Natural killer cell (primary cell): ENCODE data around the gene TMEM53. TPM values are rescaled to one million over a fixed set of nuclear protein-coding genes. Genes with fewer than 3 reads are reported as not detected.

Experiments used
- ATAC-seq, 3 donors: fragments of 150-1000 bp in 2 of 3; fragments of 200-7000 bp in 1 of 3; cut with Tn5 transposase; 1 replicate in 1 of 3; 2 replicates in 2 of 3; pipeline ENCODE4 v1.10.0; 2021; ENCODE audit warnings: mild to moderate bottlenecking in 2 of 3, moderate library complexity in 2 of 3
- DNase-seq, 2 donors: peaks; one replicate each; pipeline versions ENCODE4 v3.0.0 to v3.0.0-alpha.2; 2013 to 2021; ENCODE audit warnings: mixed read lengths in 1 of 2
- H3K27ac ChIP-seq: one replicate; pipeline ENCODE4 v1.5.1; 2013; ENCODE audit warnings: mild to moderate bottlenecking, low read length
- H3K27me3 ChIP-seq: one replicate; pipeline ENCODE4 v1.6.1; 2013; ENCODE audit warnings: low read length; ENCODE audit not compliant: control insufficient read depth, insufficient read depth
- H3K36me3 ChIP-seq: one replicate; pipeline ENCODE4 v1.6.1; 2013; ENCODE audit warnings: low read length; ENCODE audit not compliant: control insufficient read depth, insufficient read depth
- H3K4me1 ChIP-seq: one replicate; pipeline ENCODE4 v1.6.1; 2013; ENCODE audit warnings: low read length; ENCODE audit not compliant: control insufficient read depth, insufficient read depth
- H3K4me3 ChIP-seq: one replicate; pipeline ENCODE4 v1.5.1; 2013; ENCODE audit warnings: low read length
- H3K9me3 ChIP-seq: one replicate; pipeline ENCODE4 v1.6.1; 2013; ENCODE audit warnings: low read length; ENCODE audit not compliant: control insufficient read depth, insufficient read depth
- H3K27ac Mint-ChIP-seq, 2 donors: one replicate each; pipeline ENCODE4 v1.8.0; 2022; ENCODE audit warnings: mild to moderate bottlenecking in 2 of 2, mixed read lengths in 2 of 2, moderate library complexity in 1 of 2
- H3K27me3 Mint-ChIP-seq, 2 donors: one replicate each; pipeline ENCODE4 v1.8.0; 2022; ENCODE audit warnings: low read depth in 2 of 2, mixed read lengths in 2 of 2
- H3K36me3 Mint-ChIP-seq: one replicate; pipeline ENCODE4 v1.8.0; 2022; ENCODE audit warnings: mixed read lengths
- H3K4me1 Mint-ChIP-seq, 2 donors: one replicate each; pipeline ENCODE4 v1.8.0; 2022; ENCODE audit warnings: mixed read lengths in 2 of 2
- H3K4me3 Mint-ChIP-seq: one replicate; pipeline ENCODE4 v1.8.0; 2022; ENCODE audit warnings: mild to moderate bottlenecking, moderate library complexity, mixed read lengths
- H3K9me3 Mint-ChIP-seq, 2 donors: one replicate each; pipeline ENCODE4 v1.8.0; 2022; ENCODE audit warnings: mixed read lengths in 2 of 2
- WGBS: methylation state at CpG from one replicate; pipeline ENCODE4 v1.1.7; 2013; ENCODE audit warnings: missing lambda C conversion rate; ENCODE audit not compliant: insufficient coverage; 5-methylcytosine and 5-hydroxymethylcytosine counted together
- intact Hi-C: fragments of 100-400 bp; cut with micrococcal nuclease; formaldehyde crosslinking; loops from one replicate; pipeline ENCODE4 v1.14.2; 2022
- total RNA-seq, 4 donors: library from RNA; stranded (reverse); fragments of 120-200 nt in 1 of 4; gene quantifications; one replicate each; pipeline versions ENCODE4 v1.2.3 to v1.2.4, GENCODE V29; 2013 to 2022
- TF ChIP-seq, protein P1 (sequence below): fragments of 200-600 bp; IDR thresholded peaks from one replicate; pipeline ENCODE4 v1.8.0; 2022; ENCODE audit warnings: antibody characterized with exemption

Gene TMEM53
- total RNA-seq, 3 donors from 2014 or later (not counting 1 experiment from before 2014, with no cell fraction given): 2.2 to 3.8 (median 3.3) TPM

- Histone ChIP-seq H3K9me3 (no peaks in the 10 kb centered on the region), H3K36me3 (no peaks in the 10 kb centered on the region), H3K27ac (no peak overlapping the region), H3K27me3 (no peaks in the 10 kb centered on the region), H3K4me3 (no peak overlapping the region), H3K4me1 (peaks cover 8% of the 10 kb centered on the region)
- Mint-ChIP-seq H3K27me3 (no peaks in the 10 kb centered on the region), H3K27ac (no peak overlapping the region), H3K4me3 (no peak overlapping the region), H3K4me1 (peaks cover 8 to 13% of the 10 kb centered on the region in 2 donors), H3K36me3 (no peaks in the 10 kb centered on the region), H3K9me3 (no peaks in the 10 kb centered on the region)
- intact Hi-C loops: no loop called here
- 38% methylated on average over 12 of the region's 12 CpGs for WGBS
- TF ChIP-seq, protein P1, sequence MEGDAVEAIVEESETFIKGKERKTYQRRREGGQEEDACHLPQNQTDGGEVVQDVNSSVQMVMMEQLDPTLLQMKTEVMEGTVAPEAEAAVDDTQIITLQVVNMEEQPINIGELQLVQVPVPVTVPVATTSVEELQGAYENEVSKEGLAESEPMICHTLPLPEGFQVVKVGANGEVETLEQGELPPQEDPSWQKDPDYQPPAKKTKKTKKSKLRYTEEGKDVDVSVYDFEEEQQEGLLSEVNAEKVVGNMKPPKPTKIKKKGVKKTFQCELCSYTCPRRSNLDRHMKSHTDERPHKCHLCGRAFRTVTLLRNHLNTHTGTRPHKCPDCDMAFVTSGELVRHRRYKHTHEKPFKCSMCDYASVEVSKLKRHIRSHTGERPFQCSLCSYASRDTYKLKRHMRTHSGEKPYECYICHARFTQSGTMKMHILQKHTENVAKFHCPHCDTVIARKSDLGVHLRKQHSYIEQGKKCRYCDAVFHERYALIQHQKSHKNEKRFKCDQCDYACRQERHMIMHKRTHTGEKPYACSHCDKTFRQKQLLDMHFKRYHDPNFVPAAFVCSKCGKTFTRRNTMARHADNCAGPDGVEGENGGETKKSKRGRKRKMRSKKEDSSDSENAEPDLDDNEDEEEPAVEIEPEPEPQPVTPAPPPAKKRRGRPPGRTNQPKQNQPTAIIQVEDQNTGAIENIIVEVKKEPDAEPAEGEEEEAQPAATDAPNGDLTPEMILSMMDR: no peak
- DNase-seq (peak in 1 of 2 donors; percentile 43), ATAC-seq (peak in 2 of 3 donors; percentile 53 to 75)
These were observed 9.4 kb downstream of the TMEM53 start for GRCh38 chr1:44664730-44665370.

- H3K27ac Mint-ChIP-seq: no peak overlapping the region
- H3K27me3 Mint-ChIP-seq: no peaks in the 10 kb centered on the region
- WGBS: 93% methylated on average over 5 of the region's 5 CpGs
These were observed 10.9 kb downstream of the TMEM53 start for GRCh38 chr1:44663417-44663816.

GRCh38 chr1:44662683-44663030 lies 11.6 kb downstream of the TMEM53 start:
- Histone ChIP-seq H3K4me3 (no peak overlapping the region), H3K4me1 (peaks cover 8% of the 10 kb centered on the region), H3K27ac (no peak overlapping the region), H3K27me3 (no peaks in the 10 kb centered on the region), H3K9me3 (no peaks in the 10 kb centered on the region), H3K36me3 (no peaks in the 10 kb centered on the region)
- TF ChIP-seq, protein P1: no peak
- intact Hi-C loops: no loop called here
- 85% methylated on average over 5 of the region's 5 CpGs for WGBS
- H3K4me3 Mint-ChIP-seq: no peak overlapping the region
- ATAC-seq (no peak), DNase-seq (no peak)
- H3K27me3 Mint-ChIP-seq: no peaks in the 10 kb centered on the region
- no peaks in the 10 kb centered on the region for H3K36me3 Mint-ChIP-seq
- H3K9me3 Mint-ChIP-seq: no peaks in the 10 kb centered on the region
- peaks cover 8 to 13% of the 10 kb centered on the region in 2 donors for H3K4me1 Mint-ChIP-seq
- no peak overlapping the region for H3K27ac Mint-ChIP-seq

More at GRCh38 chr1:44663417-44663816, 10.9 kb downstream of the TMEM53 start:
- no peak for ATAC-seq
- Mint-ChIP-seq H3K36me3 (no peaks in the 10 kb centered on the region), H3K4me1 (peaks cover 8 to 13% of the 10 kb centered on the region in 2 donors), H3K9me3 (no peaks in the 10 kb centered on the region), H3K4me3 (no peak overlapping the region)
- Histone ChIP-seq H3K4me1 (peaks cover 8% of the 10 kb centered on the region), H3K9me3 (no peaks in the 10 kb centered on the region), H3K4me3 (no peak overlapping the region), H3K36me3 (no peaks in the 10 kb centered on the region), H3K27ac (no peak overlapping the region), H3K27me3 (no peaks in the 10 kb centered on the region)
- intact Hi-C loops: no loop called here
- no peak for DNase-seq
- TF ChIP-seq, protein P1: no peak
